H9 (cell line): ENCODE measurements around the gene SMG7. TPM values are rescaled to one million over a fixed set of nuclear protein-coding genes. Genes with fewer than 3 reads are reported as not detected.

Experiments used
- DNase-seq: peaks from one replicate; pipeline ENCODE4 v3.0.0-alpha.2; 2017
- H2AFZ ChIP-seq: one replicate; pipeline ENCODE4 v1.6.1; 2013; ENCODE audit warnings: mild to moderate bottlenecking, low read length, control low read depth, moderate library complexity
- H2AK5ac ChIP-seq: 2 replicates; pipeline ENCODE4 v1.6.1; 2013; ENCODE audit warnings: low read length, control low read depth, mixed read lengths; ENCODE audit not compliant: insufficient read length
- H2BK120ac ChIP-seq: one replicate; pipeline ENCODE4 v1.6.1; 2013; ENCODE audit warnings: low read depth, mild to moderate bottlenecking, low read length, control low read depth, inconsistent platforms; ENCODE audit not compliant: poor library complexity, severe bottlenecking
- H2BK12ac ChIP-seq: 2 replicates; pipeline ENCODE4 v1.6.1; 2013; ENCODE audit warnings: low read length, control low read depth, mixed read lengths, low read depth; ENCODE audit not compliant: insufficient read length
- H2BK15ac ChIP-seq: 2 replicates; pipeline ENCODE4 v1.6.1; 2013; ENCODE audit warnings: low read depth, low read length, control low read depth
- H2BK20ac ChIP-seq: one replicate; pipeline ENCODE4 v1.6.1; 2013; ENCODE audit warnings: low read depth, mild to moderate bottlenecking, low read length, control low read depth, inconsistent platforms; ENCODE audit not compliant: poor library complexity, severe bottlenecking
- H2BK5ac ChIP-seq: 2 replicates; pipeline ENCODE4 v1.6.1; 2013; ENCODE audit warnings: low read length, control low read depth, mixed read lengths; ENCODE audit not compliant: insufficient read length
- H3K14ac ChIP-seq: 2 replicates; pipeline ENCODE4 v1.6.1; 2013; ENCODE audit warnings: low read length, control low read depth; ENCODE audit not compliant: insufficient read depth
- H3K18ac ChIP-seq: 2 replicates; pipeline ENCODE4 v1.6.1; 2013; ENCODE audit warnings: low read depth, mild to moderate bottlenecking, mixed read lengths, low read length, control low read depth; ENCODE audit not compliant: insufficient read length
- H3K23ac ChIP-seq: 2 replicates; pipeline ENCODE4 v1.6.1; 2013; ENCODE audit warnings: low read length, control low read depth, mixed read lengths, low read depth; ENCODE audit not compliant: insufficient read length
- H3K23me2 ChIP-seq: 2 replicates; pipeline ENCODE4 v1.6.1; 2013; ENCODE audit warnings: low read depth, mild to moderate bottlenecking, mixed read lengths, low read length, control low read depth; ENCODE audit not compliant: insufficient read length, poor library complexity, severe bottlenecking
- H3K27ac ChIP-seq: 2 replicates; pipeline ENCODE4 v1.5.1; 2013; ENCODE audit warnings: low read length, control low read depth, mixed read lengths, low read depth; ENCODE audit not compliant: insufficient read length
- H3K27me3 ChIP-seq: 2 replicates; pipeline ENCODE4 v1.6.1; 2013; ENCODE audit warnings: low read length, control low read depth, inconsistent platforms; ENCODE audit not compliant: insufficient read depth
- H3K4ac ChIP-seq: 2 replicates; pipeline ENCODE4 v1.6.1; 2013; ENCODE audit warnings: low read depth, mild to moderate bottlenecking, control low read depth, inconsistent platforms, low read length, moderate library complexity
- H3K4me1 ChIP-seq: 2 replicates; pipeline ENCODE4 v1.6.1; 2013; ENCODE audit warnings: low read length, control low read depth, inconsistent platforms; ENCODE audit not compliant: insufficient read depth
- H3K4me2 ChIP-seq: 2 replicates; pipeline ENCODE4 v1.6.1; 2013; ENCODE audit warnings: low read length, control low read depth, mixed read lengths; ENCODE audit not compliant: insufficient read length, insufficient read depth
- H3K56ac ChIP-seq: 2 replicates; pipeline ENCODE4 v1.6.1; 2013; ENCODE audit warnings: low read depth, mild to moderate bottlenecking, mixed read lengths, low read length, control low read depth; ENCODE audit not compliant: insufficient read length
- H3K79me1 ChIP-seq: 2 replicates; pipeline ENCODE4 v1.6.1; 2013; ENCODE audit warnings: low read depth, mild to moderate bottlenecking, moderate library complexity, low read length, control low read depth, inconsistent platforms; ENCODE audit not compliant: insufficient read depth, poor library complexity, severe bottlenecking
- H3K79me2 ChIP-seq: 2 replicates; pipeline ENCODE4 v1.6.1; 2013; ENCODE audit warnings: low read length, control low read depth, inconsistent platforms; ENCODE audit not compliant: insufficient read depth
- H3K9ac ChIP-seq: 2 replicates; pipeline ENCODE4 v1.6.1; 2013; ENCODE audit warnings: low read length, control low read depth, mixed read lengths; ENCODE audit not compliant: insufficient read length; ENCODE audit errors: extremely low read depth
- H3K9me3 ChIP-seq: one replicate; pipeline ENCODE4 v1.6.1; 2013; ENCODE audit warnings: low read depth, low read length, inconsistent platforms; ENCODE audit not compliant: control insufficient read depth
- H3T11ph ChIP-seq: one replicate; pipeline ENCODE4 v1.6.1; 2013; ENCODE audit warnings: mild to moderate bottlenecking, low read length, control low read depth, inconsistent platforms
- H4K20me1 ChIP-seq: one replicate; pipeline ENCODE4 v1.6.1; 2013; ENCODE audit not compliant: control insufficient read depth, insufficient read length, insufficient read depth
- H4K5ac ChIP-seq: 2 replicates; pipeline ENCODE4 v1.6.1; 2013; ENCODE audit warnings: low read depth, mild to moderate bottlenecking, mixed read lengths, low read length, control low read depth; ENCODE audit not compliant: insufficient read length
- H4K8ac ChIP-seq: replicated peaks from 2 replicates; pipeline ENCODE4 v1.6.1; 2013; ENCODE audit warnings: low read length, control low read depth, mixed read lengths, low read depth; ENCODE audit not compliant: insufficient read length
- H4K91ac ChIP-seq: 2 replicates; pipeline ENCODE4 v1.6.1; 2013; ENCODE audit warnings: low read depth, mild to moderate bottlenecking, moderate library complexity, mixed read lengths, low read length, control low read depth; ENCODE audit not compliant: insufficient read length
- H3K27ac Mint-ChIP-seq, 3 experiments: 2 replicates in 2 of 3; 3 replicates in 1 of 3; pipeline ENCODE4 v1.8.0; 2020 to 2021; ENCODE audit warnings: mixed read lengths in 3 of 3, mild to moderate bottlenecking in 1 of 3, moderate library complexity in 1 of 3
- H3K27me3 Mint-ChIP-seq: 2 replicates; pipeline ENCODE4 v1.8.0; 2021; ENCODE audit warnings: low read depth, mild to moderate bottlenecking, moderate library complexity, mixed read lengths
- H3K36me3 Mint-ChIP-seq, 3 experiments: 2 replicates in 2 of 3; 3 replicates in 1 of 3; pipeline ENCODE4 v1.8.0; 2020 to 2021; ENCODE audit warnings: low read depth in 3 of 3, mixed read lengths in 3 of 3; ENCODE audit not compliant: insufficient read depth in 1 of 3
- H3K4me1 Mint-ChIP-seq, 2 experiments: 2 replicates each; pipeline ENCODE4 v1.8.0; 2020; ENCODE audit warnings: mixed read lengths in 2 of 2
- H3K4me3 Mint-ChIP-seq, 2 experiments: 2 replicates in 1 of 2; 3 replicates in 1 of 2; pipeline ENCODE4 v1.8.0; 2020 to 2021; ENCODE audit warnings: mild to moderate bottlenecking in 2 of 2, mixed read lengths in 2 of 2, moderate library complexity in 1 of 2
- H3K9me3 Mint-ChIP-seq, 2 experiments: 2 replicates in 1 of 2; 3 replicates in 1 of 2; pipeline ENCODE4 v1.8.0; 2020; ENCODE audit warnings: mild to moderate bottlenecking in 2 of 2, mixed read lengths in 2 of 2, moderate library complexity in 1 of 2
- WGBS: extraction: QIAGEN DNeasy Blood & Tissue Kit; methylation state at CpG from one replicate; pipeline ENCODE4 v1.1.7; 2013; ENCODE audit warnings: missing lambda C conversion rate, low lambda C conversion rate, mixed read lengths; ENCODE audit not compliant: insufficient read length; ENCODE audit errors: extremely low coverage; 5-methylcytosine and 5-hydroxymethylcytosine counted together
- total RNA-seq: library from RNA; stranded (reverse); gene quantifications from 2 replicates; pipeline ENCODE4 v1.2.1, GENCODE V29; 2021
- TF ChIP-seq, protein P1 (sequence below): fragments of 200-600 bp; sonication (generic); conservative IDR thresholded peaks from 3 replicates; pipeline ENCODE4 v1.8.0; 2021; ENCODE audit warnings: antibody characterized with exemption, mild to moderate bottlenecking

SMG7 gene
- total RNA-seq, 1 experiment from 2014 or later = 77.0 TPM

DNA sequence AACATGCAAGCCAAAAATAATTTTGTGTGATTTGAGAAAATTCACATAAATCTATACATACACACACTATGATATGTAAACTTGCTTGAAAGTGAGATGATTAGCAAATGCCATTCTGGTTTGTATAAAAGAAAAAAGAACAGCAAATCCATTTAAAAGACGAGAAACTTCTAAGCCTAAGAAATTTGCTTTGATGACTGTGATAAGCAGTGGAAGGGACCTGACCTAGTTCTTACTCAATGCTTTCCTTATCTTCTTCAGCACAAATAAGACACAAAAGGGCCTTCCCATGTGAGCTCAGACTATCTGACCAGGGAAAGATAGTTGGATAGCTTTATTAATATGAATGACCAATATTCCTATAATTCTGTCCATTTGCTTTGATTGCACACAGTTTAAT lies 28.8 kb upstream of the SMG7 start:
- Histone ChIP-seq H4K91ac (no peak overlapping the region), H2BK20ac (no peak overlapping the region), H2BK12ac (no peak overlapping the region), H2AFZ (no peak overlapping the region), H2BK120ac (no peak overlapping the region), H3K4me2 (no peak overlapping the region), H4K20me1 (no peaks in the 10 kb centered on the region), H3K27ac (no peak overlapping the region), H3K4ac (no peak overlapping the region), H4K5ac (no peak overlapping the region), H3K56ac (no peak overlapping the region), H3K4me1 (no peaks in the 10 kb centered on the region), H3K79me1 (no peaks in the 10 kb centered on the region), H3T11ph (no peak overlapping the region), H3K23me2 (no peaks in the 10 kb centered on the region), H3K18ac (no peak overlapping the region), H3K9me3 (no peaks in the 10 kb centered on the region), H2BK15ac (no peak overlapping the region), H3K23ac (no peak overlapping the region), H2BK5ac (no peak overlapping the region), H3K79me2 (no peaks in the 10 kb centered on the region), H4K8ac (no peak overlapping the region), H3K9ac (no peak overlapping the region), H2AK5ac (no peak overlapping the region), H3K27me3 (no peaks in the 10 kb centered on the region), H3K14ac (no peak overlapping the region)
- H3K4me3 Mint-ChIP-seq = no peak overlapping the region
- H3K27me3 Mint-ChIP-seq = no peaks in the 10 kb centered on the region
- DNase-seq = no peak
- H3K36me3 Mint-ChIP-seq = no peaks in the 10 kb centered on the region
- H3K9me3 Mint-ChIP-seq = no peaks in the 10 kb centered on the region
- TF ChIP-seq, protein P1, sequence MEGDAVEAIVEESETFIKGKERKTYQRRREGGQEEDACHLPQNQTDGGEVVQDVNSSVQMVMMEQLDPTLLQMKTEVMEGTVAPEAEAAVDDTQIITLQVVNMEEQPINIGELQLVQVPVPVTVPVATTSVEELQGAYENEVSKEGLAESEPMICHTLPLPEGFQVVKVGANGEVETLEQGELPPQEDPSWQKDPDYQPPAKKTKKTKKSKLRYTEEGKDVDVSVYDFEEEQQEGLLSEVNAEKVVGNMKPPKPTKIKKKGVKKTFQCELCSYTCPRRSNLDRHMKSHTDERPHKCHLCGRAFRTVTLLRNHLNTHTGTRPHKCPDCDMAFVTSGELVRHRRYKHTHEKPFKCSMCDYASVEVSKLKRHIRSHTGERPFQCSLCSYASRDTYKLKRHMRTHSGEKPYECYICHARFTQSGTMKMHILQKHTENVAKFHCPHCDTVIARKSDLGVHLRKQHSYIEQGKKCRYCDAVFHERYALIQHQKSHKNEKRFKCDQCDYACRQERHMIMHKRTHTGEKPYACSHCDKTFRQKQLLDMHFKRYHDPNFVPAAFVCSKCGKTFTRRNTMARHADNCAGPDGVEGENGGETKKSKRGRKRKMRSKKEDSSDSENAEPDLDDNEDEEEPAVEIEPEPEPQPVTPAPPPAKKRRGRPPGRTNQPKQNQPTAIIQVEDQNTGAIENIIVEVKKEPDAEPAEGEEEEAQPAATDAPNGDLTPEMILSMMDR = no peak
- H3K27ac Mint-ChIP-seq = no peak overlapping the region
- peaks cover 4% of the 10 kb centered on the region in 2 experiments for H3K4me1 Mint-ChIP-seq
- no CpG with 5 or more reads among the region's 1 CpG for WGBS
